ENCODE measurements around the gene YIF1A.
"Not testable (repeated sequence)": the region's sequence is repeated elsewhere in the genome, so short reads cannot be mapped to it uniquely, and the experiment has no call there.

The YIF1A gene

DNA sequence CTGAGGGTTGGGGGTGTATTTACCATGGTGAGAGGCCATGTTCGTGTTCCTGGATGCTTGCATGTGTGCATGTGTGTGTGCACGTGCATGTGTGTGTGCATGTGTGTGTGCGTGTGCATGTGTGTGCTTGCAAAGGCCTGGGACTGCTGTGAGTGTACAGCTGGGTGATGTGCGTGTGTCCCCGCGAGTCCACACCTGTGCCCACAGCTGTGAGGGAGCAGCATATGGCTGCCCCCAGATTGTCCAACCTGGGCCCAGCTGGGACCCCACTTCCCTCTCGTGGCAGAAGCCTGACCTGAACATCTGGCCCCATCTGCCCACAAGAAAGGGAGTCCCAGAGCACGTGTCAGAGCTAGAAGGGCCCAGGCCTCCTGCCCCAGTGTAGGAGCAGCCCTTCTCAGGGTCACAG is 36.3 kb upstream of the YIF1A start:
- DNase-seq = peak; percentile 75 to 90

DNA sequence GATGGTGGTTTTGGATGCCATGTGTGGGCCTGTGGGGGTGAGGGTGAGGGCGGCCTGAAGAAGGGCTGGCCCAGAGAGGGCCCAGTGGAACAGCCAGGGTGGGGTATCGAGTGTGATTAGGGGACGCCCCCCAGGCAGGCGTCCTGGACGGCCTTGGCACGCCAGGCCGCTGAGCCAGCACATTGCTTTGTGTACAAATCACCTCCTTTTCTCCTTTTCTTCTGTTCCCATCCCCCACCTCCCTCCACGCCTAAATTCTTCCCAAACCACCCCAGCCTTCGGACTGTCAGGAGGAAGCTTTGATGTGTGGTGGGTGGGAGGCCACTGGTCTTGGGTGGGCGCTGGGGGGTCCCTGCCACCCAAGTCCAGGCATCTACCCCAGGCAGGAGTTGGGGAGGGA is 35.7 kb upstream of the YIF1A start:
- no peak for DNase-seq

DNA sequence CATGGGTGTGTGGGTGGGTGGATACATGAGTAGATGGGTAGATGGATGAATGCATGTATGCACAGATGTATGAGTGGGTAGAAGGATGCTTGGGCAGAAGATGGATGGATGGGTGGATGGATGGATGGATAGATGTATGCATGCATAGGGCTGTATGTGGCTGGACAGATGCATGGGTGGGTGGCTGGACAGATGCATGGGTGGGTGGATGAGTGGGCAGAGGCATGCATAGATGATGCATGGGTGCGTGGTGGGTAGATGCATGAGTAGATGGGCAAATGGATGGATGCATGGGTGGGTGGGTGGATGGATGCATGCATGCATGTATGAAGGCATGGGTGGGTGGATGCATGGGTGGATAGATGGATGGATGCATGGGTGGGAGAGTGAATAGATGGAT is 34.7 kb upstream of the YIF1A start:
- no peak for DNase-seq

DNA sequence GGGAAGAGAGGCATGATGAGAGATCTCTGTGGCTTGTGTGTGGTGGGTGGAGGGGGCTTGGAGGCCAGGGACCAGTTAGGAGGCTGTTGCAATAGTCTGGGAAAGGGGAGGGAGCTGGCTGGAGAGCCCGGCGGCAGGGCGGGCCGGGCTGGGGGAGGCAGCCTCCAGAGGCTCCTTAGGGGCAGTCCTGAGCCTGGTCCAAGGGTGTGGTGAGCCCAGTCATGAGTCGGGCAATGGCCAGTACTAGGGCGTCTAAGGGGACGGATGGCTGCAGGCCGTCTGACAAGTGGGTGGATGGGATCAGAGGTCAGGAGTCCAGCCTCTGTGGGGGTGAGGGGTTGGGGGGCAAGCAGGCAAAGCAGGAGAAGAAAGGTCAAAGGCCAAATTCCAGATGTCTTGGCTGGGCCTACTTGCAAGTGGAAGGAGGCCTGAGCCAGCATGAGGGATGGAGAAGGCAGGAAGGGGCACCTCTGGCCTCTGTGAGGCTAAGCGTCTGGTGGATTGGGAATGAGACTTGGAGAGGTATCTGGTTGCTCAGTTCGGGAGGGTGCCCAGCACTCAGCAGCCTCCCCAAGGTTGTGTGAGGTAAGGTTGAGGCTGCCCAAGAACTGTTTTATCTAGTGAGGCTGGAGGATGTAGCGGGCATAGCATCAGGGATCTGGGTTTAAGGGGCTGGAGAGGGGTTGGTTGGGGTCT is 33.9 kb upstream of the YIF1A start:
- DNase-seq = no peak

DNA sequence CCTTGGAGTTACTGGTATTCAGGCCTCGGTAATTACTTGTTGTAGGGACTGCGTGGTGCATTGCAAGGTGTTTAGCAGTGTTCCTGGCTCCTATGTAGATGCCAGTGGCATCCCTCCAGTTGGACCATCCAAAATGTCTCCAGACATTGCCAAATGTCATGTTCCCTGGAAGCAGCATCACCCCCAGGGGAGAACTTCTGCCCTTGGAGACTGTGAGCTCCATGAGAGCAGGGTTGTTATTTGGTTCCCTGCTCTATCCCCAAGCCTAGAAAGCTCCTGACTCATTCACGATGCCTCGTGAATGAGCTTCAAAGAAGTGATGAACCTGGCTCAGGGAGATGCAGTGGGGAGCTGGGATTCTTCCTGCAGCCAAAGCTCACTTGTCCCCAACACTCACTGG is 32.7 kb upstream of the YIF1A start:
- DNase-seq = no peak

DNA sequence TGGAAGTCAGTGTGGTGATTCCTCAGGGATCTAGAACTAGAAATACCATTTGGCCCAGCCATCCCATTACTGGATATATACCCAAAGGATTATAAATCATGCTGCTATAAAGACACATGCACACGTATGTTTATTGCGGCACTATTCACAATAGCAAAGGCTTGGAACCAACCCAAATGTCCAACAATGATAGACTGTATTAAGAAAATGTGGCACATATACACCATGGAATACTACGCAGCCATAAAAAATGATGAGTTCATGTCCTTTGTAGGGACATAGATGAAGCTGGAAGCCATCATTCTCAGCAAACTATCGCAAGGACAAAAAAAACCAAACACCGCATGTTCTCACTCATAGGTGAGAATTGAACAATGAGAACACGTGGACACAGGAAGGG is 31.8 kb upstream of the YIF1A start:
- DNase-seq = not testable (repeated sequence)

DNA sequence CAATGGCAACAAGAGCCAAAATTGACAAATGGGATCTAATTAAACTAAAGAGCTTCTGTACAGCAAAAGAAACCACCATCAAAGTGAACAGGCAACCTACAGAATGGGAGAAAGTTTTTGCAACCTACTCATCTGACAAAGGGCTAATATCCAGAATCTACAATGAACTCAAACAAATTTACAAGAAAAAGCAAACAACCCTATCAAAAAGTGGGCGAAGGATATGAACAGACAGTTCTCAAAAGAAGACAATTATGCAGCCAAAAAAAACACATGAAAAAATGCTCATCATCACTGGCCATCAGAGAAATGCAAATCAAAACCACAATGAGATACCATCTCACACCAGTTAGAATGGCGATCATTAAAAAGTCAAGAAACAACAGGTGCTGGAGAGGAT is 31.3 kb upstream of the YIF1A start:
- DNase-seq = not testable (repeated sequence)

DNA sequence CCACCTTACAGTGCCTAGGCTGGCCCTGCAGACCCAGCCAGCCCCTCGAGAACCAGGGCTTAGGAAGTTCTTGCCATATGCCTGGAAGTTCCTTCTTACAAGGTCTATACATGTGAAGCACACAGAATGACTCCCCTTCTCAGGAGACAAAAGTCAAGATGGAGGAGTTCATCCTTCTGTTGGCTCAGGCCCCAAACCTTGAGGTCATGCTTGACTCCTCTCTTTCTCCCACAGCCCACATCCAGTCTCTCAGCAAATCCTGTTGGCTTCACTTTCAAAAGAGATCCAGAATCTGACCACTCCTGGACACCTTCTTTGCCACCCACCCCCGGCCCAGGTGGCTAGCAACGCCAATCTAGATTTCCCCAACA is 29.6 kb upstream of the YIF1A start:
- no peak for DNase-seq

DNA sequence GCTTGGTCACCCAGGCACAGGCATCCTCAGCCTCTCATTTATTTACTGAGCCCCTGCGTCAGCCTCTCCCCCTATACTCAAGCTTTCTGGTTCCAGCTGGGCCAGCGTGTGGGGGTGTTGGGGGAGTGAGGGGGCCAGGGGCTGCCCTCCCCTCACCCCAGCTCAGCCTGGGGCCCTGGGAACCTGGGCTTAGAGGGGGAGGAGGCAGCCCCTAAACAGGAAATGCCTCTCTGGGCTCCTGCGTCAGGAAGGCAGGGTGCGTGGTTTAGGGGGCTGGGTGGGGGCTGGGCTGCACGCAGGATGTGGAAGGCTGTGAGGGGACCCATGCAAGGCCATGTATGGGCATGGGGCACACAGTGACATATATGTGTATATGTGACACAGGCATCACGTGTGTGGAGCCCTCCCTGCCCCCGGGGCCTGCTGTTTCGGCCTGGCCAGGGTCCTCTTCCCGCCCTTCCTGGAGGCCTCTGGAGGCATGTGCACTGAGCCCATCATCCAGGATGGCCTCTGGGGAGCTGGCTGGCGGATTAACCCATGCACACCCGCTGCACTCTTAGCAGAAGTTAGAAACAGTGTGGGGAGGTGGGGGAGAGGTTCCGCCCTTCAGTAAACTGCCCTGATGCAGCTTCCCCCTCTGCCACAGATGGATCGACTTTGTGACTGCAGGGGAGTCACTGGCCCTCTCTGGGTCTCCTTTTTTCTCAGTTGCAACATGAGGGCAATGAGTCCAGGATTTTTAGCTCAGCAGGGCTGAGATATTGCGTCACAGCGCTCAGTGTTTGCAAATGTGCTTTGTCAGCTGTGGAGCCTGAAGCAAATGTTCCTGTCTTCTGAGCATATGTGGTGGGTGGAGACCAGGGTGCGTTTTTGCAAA is 29.0 kb upstream of the YIF1A start:
- peak in 1 of 2 experiments; percentile 32 for DNase-seq

DNA sequence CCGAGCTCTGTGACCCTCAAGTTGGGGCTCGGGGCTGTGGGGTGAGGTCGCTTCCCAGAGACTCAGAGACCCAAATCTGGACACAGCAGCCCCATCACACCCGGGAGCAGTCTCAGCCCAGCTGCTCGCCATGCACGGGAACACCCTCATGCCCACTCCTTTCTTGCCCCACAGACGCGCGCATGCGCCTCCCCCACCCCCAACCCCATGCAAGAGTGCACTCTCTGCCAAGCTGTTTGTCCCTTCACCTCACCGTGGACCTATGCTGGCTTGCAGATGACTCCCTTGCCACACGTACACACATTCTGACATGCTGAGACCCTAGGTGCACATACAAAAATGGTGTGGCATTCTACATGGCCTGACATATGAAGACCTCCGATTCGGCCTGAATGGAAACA is 28.4 kb upstream of the YIF1A start:
- no peak for DNase-seq

DNA sequence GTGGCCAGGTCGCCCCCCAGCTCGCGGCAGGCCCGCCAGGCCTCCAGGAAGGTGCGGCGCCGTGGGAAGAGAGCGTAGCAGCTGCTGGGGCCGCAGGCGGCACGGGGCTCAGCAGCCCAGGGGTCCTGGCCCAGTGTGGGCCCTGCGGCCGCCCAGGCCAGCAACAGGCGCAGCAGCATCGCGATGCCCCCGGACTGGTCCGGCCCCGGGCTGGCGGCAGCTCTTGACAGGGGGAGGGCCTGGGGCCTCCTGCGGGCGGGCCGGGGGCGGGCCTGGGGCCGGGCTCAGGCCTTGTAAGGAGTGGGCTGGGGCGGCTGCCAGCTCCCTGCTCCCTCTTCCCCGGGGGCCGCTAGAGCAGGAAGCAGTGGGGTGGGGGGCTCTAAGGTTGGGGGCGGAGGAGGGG is 27.9 kb upstream of the YIF1A start, which contains the start of gene CD248:
Gene CD248 (minus strand): TSS at position 196 of the 403 bp plus-strand sequence. CDS start 17 bp downstream, at position 179.
- no peak for DNase-seq

DNA sequence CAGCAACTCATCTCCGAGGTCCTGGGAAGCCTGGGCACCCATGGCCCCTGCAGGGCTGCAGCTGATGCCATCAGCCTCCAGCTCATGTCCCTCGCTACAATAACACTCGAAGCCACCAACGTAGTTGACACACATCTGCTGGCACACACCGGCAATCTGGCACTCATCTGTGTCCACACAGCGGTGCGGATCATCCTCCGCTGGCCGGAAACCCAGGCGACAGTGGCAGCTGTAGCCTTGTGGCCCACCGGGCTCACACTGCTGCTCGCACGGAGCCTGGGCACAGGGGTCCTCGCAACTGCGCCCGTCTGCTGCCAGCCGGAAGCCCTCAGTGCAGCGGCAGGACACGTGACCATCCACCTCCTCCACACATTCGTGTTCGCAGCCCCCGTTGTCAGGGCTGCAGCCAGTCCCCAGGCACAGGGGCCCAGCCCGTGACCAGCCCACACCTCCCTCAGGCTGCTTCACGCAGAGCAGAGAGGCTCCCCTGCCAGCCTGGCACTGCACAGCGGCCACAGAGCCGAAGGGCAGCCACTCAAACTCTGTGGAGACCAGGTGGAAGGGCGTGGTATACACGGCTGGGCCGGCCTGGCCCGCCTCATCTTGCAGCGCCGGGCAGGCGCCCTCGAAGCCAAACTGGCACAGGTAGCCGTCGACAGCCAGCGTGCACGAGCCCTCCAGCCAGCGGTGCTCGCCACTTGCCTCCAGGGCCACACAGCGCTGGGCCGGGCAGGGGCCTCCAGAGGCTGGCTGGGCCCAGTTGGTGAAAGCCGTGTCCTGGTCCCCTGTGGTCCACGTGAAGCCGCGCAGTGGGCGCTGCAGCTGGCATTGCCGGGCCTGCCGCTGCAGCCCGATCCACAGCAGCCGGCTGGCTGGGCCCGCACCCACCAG is 27.2 kb upstream of the YIF1A start:
- DNase-seq = peak; percentile 33 to 73

DNA sequence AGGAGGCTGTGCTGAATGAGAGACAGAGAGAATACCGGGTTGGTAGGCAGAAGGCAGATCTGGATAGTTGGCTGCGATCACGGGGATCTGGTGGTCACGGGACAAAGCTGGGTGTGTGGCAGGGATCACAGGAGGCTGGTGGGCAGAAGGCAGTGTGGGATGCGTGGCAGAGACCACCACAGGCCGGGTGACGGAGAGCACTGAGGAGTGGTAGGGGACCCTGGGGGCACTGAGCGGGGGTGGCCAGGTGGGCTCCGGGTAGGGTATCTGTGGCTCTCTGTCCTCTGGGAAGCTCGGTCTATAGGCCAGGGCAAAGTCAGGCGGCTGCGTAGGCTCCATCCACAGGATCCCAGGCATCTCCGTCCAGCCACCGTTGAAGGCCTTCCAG is 26.5 kb upstream of the YIF1A start:
- DNase-seq = no peak

DNA sequence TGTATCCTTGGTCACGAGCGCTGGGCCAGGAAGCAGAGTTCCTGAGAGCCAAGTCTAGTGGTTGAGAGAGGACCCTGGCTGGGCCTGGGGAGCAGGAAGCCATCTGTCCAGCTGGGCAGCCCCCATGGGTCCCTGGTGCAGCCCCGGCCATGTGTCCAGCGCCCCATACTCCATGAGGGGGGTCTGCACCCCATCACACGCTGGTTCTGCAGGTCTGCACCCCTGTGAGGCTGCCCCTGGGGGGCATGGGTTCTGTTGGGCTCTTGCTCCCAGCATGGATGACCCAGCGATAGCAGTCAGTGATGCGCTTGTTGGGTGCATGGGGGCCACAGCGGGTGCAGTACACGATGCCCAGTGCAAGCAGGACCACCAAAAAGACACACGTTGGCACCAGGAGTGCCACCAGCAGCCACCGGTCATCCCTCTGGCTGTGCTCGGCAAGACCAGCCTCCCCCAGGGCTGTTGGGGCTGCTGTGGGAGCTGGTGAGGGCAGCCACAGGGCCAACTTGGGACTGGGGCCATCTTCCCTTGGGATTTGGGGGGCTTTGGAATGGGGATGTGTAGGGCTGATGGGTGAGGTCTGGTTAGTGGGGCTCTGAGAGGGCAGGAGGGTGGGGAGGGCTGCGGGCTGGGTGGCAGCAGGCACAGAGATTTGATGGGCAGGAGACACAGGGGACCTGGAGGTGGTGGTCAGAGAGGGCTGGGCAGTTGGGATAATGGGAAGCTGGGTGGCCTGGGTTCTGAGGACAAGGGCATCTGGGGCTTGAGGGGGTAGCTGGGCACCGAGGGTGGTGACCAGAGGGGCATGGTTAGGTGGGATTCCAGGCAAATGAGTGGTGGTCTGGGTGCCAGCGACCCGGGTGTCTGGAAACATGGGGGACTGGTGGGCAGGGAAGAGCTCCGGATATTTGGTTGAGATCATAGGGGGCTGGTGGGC is 25.9 kb upstream of the YIF1A start:
- DNase-seq = no peak

DNA sequence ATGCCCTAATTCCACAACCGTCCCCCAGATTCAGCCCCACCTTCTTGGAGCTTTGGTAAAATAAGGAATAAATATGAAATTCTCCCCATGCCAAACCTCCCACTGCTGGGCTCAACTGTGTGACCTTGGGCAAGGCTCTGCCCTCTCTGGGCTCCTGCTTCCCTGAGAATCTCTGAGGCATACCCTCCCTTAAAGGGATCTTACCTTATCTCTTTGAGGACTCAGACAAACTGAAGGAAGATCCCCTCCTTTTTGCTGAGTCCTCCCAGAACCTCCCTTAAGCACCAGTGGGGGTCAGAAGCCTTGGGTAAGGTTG is 25.2 kb upstream of the YIF1A start:
- DNase-seq = no peak

DNA sequence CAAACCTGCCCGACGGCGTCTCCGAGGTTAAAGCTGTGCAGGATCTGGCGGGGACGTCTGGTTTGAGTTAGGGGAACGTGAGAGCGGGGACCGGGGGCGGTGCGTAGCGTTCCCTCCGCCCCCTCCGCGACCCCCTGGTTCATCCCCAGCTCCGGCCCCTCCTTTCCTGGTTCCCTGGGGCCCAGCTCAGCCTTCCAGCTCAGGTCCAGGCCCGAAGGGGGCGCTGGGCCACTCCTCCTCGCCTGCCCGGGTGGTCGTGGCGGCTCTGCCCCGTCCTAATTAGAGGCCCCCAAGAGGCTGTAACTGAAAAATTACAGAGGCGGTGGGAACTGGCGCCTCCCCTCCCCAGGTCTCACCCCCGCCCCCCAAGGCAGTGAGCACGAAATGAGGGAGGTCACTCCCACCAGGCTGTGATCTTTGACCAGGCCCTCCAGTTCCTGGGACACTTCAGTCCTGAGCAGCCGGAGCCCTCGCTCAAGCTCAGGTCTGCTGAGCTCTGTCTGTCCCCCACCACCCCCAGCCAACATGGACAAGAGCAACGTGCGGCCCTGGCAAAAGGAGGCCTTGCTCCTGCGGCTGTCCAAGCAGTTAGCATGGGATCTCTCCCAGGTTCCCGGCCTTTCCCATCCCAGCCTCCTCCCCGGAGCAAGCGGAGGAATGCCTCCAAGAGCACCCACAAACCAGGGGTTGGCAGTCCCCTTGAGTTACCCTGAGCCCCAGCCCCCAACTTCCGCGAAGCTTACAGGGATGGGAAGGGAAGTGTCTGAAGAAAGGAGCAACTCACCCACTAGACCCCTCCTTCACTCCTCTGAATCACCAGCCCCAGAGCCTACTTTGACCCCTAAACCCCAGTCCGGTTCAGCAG is 24.6 kb upstream of the YIF1A start:
- DNase-seq = no peak

DNA sequence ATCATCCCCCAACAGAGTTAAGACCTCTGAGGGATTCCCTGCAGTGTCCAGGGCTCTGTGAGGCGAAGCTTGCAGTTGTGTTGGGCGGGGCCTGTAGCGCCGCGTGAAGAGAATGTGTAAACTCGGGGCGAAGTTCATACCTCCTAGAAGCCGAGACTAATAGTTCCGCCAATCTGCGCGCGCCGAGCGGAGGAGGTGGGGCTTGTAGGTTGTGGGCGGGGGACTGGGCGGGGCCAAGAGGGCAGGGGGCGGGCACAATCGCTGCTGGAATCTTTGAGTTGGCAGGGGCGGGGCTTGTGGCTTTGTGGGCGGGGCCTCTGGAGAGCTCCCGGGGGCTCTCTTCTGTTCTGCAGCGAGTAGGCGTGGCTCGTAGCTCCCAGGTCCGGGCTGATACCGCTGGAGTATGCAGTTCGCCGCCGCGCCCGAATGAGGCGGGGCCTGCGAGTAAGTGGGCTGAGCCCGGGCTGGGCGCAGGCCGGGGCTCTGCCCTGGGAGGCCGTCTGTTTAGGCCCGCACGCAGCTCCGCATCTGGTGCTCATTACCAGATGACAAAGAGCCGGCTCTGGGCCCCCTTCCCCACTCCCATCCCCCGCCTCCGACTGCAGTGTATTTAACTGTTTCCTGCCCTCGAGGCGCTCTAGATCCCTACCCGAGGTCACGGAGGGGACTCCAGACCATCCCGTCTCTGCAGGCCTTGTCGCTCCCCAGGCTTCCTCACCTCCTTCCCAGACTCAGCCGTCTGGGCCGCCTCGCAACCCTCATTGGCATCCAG is 23.8 kb upstream of the YIF1A start:
- peak; percentile 93 to 97 for DNase-seq

DNA sequence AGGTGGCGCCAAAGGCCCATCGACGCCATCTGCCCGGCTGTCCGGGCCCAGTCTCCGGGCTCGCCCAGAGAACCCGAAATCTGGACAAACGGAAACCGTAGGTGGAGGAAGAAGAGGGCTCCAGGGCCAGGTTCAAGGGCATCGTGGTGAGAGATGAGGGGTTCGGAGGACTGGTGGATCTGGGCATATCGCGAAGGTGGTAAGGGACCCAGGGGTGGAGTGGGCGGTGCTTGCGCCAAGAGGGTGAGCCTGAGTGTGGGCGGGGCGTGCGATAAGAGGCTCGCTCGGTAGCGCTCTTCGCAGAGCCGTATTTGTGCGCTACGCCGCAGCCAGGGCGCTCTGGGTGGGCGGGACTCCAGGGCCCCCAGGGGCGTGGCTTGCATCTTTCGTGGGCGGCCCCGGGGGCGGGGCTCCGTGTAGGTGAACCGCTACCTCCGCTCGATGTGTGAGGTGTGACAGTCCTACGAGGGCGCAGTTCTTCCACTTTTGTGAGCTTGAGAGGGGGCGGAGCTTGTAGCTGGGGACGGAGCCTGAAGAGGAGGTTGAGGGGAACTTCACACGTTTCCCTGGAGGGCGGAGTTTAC is 23.1 kb upstream of the YIF1A start:
- DNase-seq = peak; percentile 92 to 95

DNA sequence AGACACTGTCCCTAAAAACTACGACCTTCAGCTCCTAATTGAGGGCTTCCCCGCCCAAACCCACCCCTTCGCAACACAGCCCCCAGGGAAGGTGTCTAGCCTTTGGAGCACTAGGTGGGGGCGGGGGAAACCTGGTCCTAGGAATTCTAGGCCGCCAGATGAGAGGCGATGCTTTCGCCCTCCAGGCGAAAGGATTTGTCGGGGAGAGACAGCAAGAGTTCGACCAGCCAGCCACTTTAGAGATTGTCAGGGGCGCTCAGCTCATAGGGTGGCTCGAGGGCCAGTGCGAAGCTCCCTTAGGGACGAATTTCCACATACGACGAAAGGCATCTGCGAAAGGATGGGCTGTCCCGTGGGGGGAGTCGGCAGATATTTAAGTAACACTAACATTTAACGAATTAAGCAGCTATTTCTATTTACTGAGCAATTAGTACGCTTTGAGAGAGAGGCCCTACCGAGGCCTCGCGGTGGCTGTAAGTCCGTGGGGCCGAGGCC is 22.6 kb upstream of the YIF1A start:
- no peak for DNase-seq
